Esophagus squamous epithelium (tissue), 4 donors: ENCODE results near the gene RBBP7.

Experiments
- CTCF ChIP-seq, 6 experiments: fragments of 450-650 bp in 4 of 6; fragments of 200-600 bp in 2 of 6; sonication (generic) in 2 of 6; IDR thresholded peaks; one replicate each; pipeline ENCODE4 v1.5.1; 2016 to 2019; ENCODE audit warnings: antibody characterized with exemption in 6 of 6, mild to moderate bottlenecking in 4 of 6, moderate library complexity in 4 of 6
- POLR2A ChIP-seq, 4 donors: fragments of 450-650 bp; IDR thresholded peaks; one replicate each; pipeline ENCODE4 v1.6.1; 2017; ENCODE audit warnings: antibody characterized with exemption in 4 of 4, mild to moderate bottlenecking in 4 of 4, moderate library complexity in 3 of 4

DNA sequence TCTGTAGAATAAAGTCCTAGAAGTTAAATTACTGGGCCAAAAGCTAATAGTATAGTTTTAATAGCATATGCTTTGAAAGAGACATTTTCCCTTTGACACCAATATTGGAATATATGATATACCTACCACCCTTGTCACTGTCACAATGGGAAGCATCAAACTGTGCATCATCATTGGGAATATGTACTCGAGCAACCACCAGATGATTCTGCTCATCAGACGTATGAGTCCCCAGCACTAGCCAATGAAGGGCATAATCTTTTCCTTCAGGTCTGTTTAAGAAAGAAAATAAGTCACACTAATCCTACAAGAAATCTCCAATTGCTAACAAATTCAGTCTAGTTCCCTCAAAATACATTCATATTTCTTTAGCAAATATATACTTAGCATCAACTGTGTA is 7.3 kb downstream of the RBBP7 start:
- TF ChIP-seq CTCF (IDR thresholded peaks at IDR 0.05) (no peak), POLR2A (IDR thresholded peaks at IDR 0.05) (no peak)
